Stimulated activated CD8-positive, alpha-beta memory T cell treated with anti-CD3 and anti-CD28 coated beads, Interleukin-7, amount 100 ng/mL, for 24 hours (primary cell): ENCODE measurements around the gene MINDY4.

ENCODE experiments used
- DNase-seq: peaks from one replicate; pipeline ENCODE4 v3.0.0-alpha.2; 2020; ENCODE audit warnings: low read depth

Gene MINDY4

GRCh38 chr7:30775992-30776391 lies 4.8 kb downstream of the MINDY4 start:
- no peak for DNase-seq

- DNase-seq: no peak
Observed at GRCh38 chr7:30776971-30777370, 5.8 kb downstream of the MINDY4 start.

- DNase-seq: no peak
Observed at GRCh38 chr7:30778255-30779025, 7.2 kb downstream of the MINDY4 start.

- no peak for DNase-seq
Observed at GRCh38 chr7:30779574-30779973, 8.4 kb downstream of the MINDY4 start.

- DNase-seq: no peak
Observed at GRCh38 chr7:30780941-30781340, 9.7 kb downstream of the MINDY4 start.

GRCh38 chr7:30782690-30783089 lies 11.5 kb downstream of the MINDY4 start:
- no peak for DNase-seq

- DNase-seq: no peak
Observed at GRCh38 chr7:30785786-30786185, 14.6 kb downstream of the MINDY4 start.

- DNase-seq: no peak
Observed at GRCh38 chr7:30787486-30787885, 16.3 kb downstream of the MINDY4 start.

- no peak for DNase-seq
Observed at GRCh38 chr7:30788640-30789333, 17.6 kb downstream of the MINDY4 start.

GRCh38 chr7:30789334-30789711 lies 18.1 kb downstream of the MINDY4 start:
- DNase-seq: no peak

- no peak for DNase-seq
Observed at GRCh38 chr7:30790356-30790755, 19.1 kb downstream of the MINDY4 start.

- DNase-seq: no peak
Observed at GRCh38 chr7:30791114-30791513, 19.9 kb downstream of the MINDY4 start.

GRCh38 chr7:30795161-30795948 lies 24.1 kb downstream of the MINDY4 start:
- no peak for DNase-seq

GRCh38 chr7:30796105-30796869 lies 25.1 kb downstream of the MINDY4 start:
- no peak for DNase-seq

- DNase-seq: no peak
Observed at GRCh38 chr7:30797176-30798040, 26.2 kb downstream of the MINDY4 start.

- no peak for DNase-seq
Observed at GRCh38 chr7:30799206-30799975, 28.2 kb downstream of the MINDY4 start.

GRCh38 chr7:30799976-30800661 lies 28.9 kb downstream of the MINDY4 start:
- no peak for DNase-seq

- DNase-seq: no peak
Observed at GRCh38 chr7:30800785-30801252, 29.6 kb downstream of the MINDY4 start.

GRCh38 chr7:30802812-30803211 lies 31.6 kb downstream of the MINDY4 start:
- DNase-seq: no peak
